IPS DF 6.9 (cell line): ENCODE results near the gene RB1.

Source experiments
- DNase-seq: peaks from one replicate; pipeline ENCODE4 v3.0.0-alpha.2; 2013; ENCODE audit warnings: low read depth, low spot score
- H3K27ac ChIP-seq: one replicate; pipeline ENCODE4 v1.5.1; 2013; ENCODE audit warnings: low read length, control low read depth
- H3K27me3 ChIP-seq: 2 replicates; pipeline ENCODE4 v1.6.1; 2013; ENCODE audit warnings: mild to moderate bottlenecking, low read length; ENCODE audit not compliant: control insufficient read depth, insufficient read depth
- H3K36me3 ChIP-seq: 2 replicates; pipeline ENCODE4 v1.6.1; 2013; ENCODE audit warnings: low read length; ENCODE audit not compliant: control insufficient read depth, insufficient read depth
- H3K4me1 ChIP-seq: 2 replicates; pipeline ENCODE4 v1.6.1; 2013; ENCODE audit warnings: low read length; ENCODE audit not compliant: control insufficient read depth, insufficient read depth
- H3K4me3 ChIP-seq: 2 replicates; pipeline ENCODE4 v1.5.1; 2013; ENCODE audit warnings: mild to moderate bottlenecking, low read length
- H3K9me3 ChIP-seq: 2 replicates; pipeline ENCODE4 v1.6.1; 2013; ENCODE audit warnings: low read length, inconsistent platforms; ENCODE audit not compliant: control insufficient read depth, insufficient read depth
- WGBS: extraction: QIAGEN DNeasy Blood & Tissue Kit; methylation state at CpG from one replicate; pipeline ENCODE4 v1.1.7; 2013; ENCODE audit warnings: mixed read lengths, missing lambda C conversion rate; ENCODE audit not compliant: insufficient read length, insufficient coverage; 5-methylcytosine and 5-hydroxymethylcytosine counted together

The RB1 gene

GRCh38 chr13:48266701-48267639 is 36.6 kb upstream of the RB1 start:
- H3K27ac ChIP-seq, result no peak overlapping the region
- H3K36me3 ChIP-seq, result no peaks in the 10 kb centered on the region
- no peaks in the 10 kb centered on the region for H3K4me1 ChIP-seq
- no peaks in the 10 kb centered on the region for H3K9me3 ChIP-seq
- H3K27me3 ChIP-seq, result no peaks in the 10 kb centered on the region
- H3K4me3 ChIP-seq, result no peak overlapping the region
- no peak for DNase-seq
- no CpG with 5 or more reads among the region's 2 CpGs for WGBS

GRCh38 chr13:48268019-48268418 is 35.5 kb upstream of the RB1 start:
- no peak overlapping the region for H3K27ac ChIP-seq
- H3K27me3 ChIP-seq, result no peaks in the 10 kb centered on the region
- H3K4me1 ChIP-seq, result no peaks in the 10 kb centered on the region
- no CpG with 5 or more reads among the region's 4 CpGs for WGBS
- DNase-seq, result no peak
- H3K4me3 ChIP-seq, result no peak overlapping the region
- no peaks in the 10 kb centered on the region for H3K36me3 ChIP-seq
- no peaks in the 10 kb centered on the region for H3K9me3 ChIP-seq

GRCh38 chr13:48273346-48273745 is 30.2 kb upstream of the RB1 start:
- Histone ChIP-seq H3K36me3 (no peaks in the 10 kb centered on the region), H3K27me3 (no peaks in the 10 kb centered on the region), H3K4me1 (no peaks in the 10 kb centered on the region), H3K9me3 (no peaks in the 10 kb centered on the region), H3K4me3 (no peak overlapping the region), H3K27ac (no peak overlapping the region)
- no peak for DNase-seq
- no CpG with 5 or more reads among the region's 4 CpGs for WGBS

- Histone ChIP-seq H3K27ac (no peak overlapping the region), H3K36me3 (no peaks in the 10 kb centered on the region), H3K27me3 (no peaks in the 10 kb centered on the region), H3K4me1 (no peaks in the 10 kb centered on the region), H3K4me3 (no peak overlapping the region), H3K9me3 (no peaks in the 10 kb centered on the region)
- WGBS, result no CpG with 5 or more reads among the region's 4 CpGs
- no peak for DNase-seq
These were observed 28.0 kb upstream of the RB1 start for GRCh38 chr13:48275507-48275906.

GRCh38 chr13:48278806-48279205 is 24.7 kb upstream of the RB1 start:
- no peaks in the 10 kb centered on the region for H3K36me3 ChIP-seq
- no peaks in the 10 kb centered on the region for H3K27me3 ChIP-seq
- DNase-seq, result no peak
- H3K9me3 ChIP-seq, result no peaks in the 10 kb centered on the region
- WGBS, result no CpG with 5 or more reads among the region's 2 CpGs
- H3K4me3 ChIP-seq, result no peak overlapping the region
- H3K4me1 ChIP-seq, result no peaks in the 10 kb centered on the region
- H3K27ac ChIP-seq, result no peak overlapping the region

- Histone ChIP-seq H3K27ac (no peak overlapping the region), H3K27me3 (no peaks in the 10 kb centered on the region), H3K4me1 (no peaks in the 10 kb centered on the region), H3K36me3 (no peaks in the 10 kb centered on the region), H3K9me3 (no peaks in the 10 kb centered on the region), H3K4me3 (no peak overlapping the region)
- no peak for DNase-seq
- WGBS, result no CpG with 5 or more reads among the region's 1 CpG
These were observed 22.0 kb upstream of the RB1 start for GRCh38 chr13:48281556-48281955.

GRCh38 chr13:48291730-48292129 is 11.8 kb upstream of the RB1 start:
- no peaks in the 10 kb centered on the region for H3K36me3 ChIP-seq
- H3K4me1 ChIP-seq, result 0 out of 2 replicates have a peak, but pooled peaks cover 1% of the 10 kb centered on the region
- no CpG with 5 or more reads among the region's 2 CpGs for WGBS
- H3K4me3 ChIP-seq, result no peak overlapping the region
- no peaks in the 10 kb centered on the region for H3K27me3 ChIP-seq
- H3K27ac ChIP-seq, result no peak overlapping the region
- DNase-seq, result no peak
- no peaks in the 10 kb centered on the region for H3K9me3 ChIP-seq

- no peaks in the 10 kb centered on the region for H3K27me3 ChIP-seq
- no peak for DNase-seq
- H3K9me3 ChIP-seq, result no peaks in the 10 kb centered on the region
- H3K27ac ChIP-seq, result no peak overlapping the region
- no peaks in the 10 kb centered on the region for H3K36me3 ChIP-seq
- no peak overlapping the region for H3K4me3 ChIP-seq
- 0 out of 2 replicates have a peak, but pooled peaks cover 1% of the 10 kb centered on the region for H3K4me1 ChIP-seq
- WGBS, result no CpG with 5 or more reads among the region's 4 CpGs
These were observed 10.9 kb upstream of the RB1 start for GRCh38 chr13:48292650-48293049.

- H3K4me3 ChIP-seq, result no peak overlapping the region
- H3K36me3 ChIP-seq, result no peaks in the 10 kb centered on the region
- no peak overlapping the region for H3K27ac ChIP-seq
- H3K4me1 ChIP-seq, result 0 out of 2 replicates have a peak, but pooled peaks cover 1% of the 10 kb centered on the region
- no CpG with 5 or more reads among the region's 2 CpGs for WGBS
- no peaks in the 10 kb centered on the region for H3K27me3 ChIP-seq
- H3K9me3 ChIP-seq, result no peaks in the 10 kb centered on the region
- no peak for DNase-seq
These were observed 8.9 kb upstream of the RB1 start for GRCh38 chr13:48294653-48295052.

GRCh38 chr13:48295271-48295670 is 8.3 kb upstream of the RB1 start:
- no peak overlapping the region for H3K27ac ChIP-seq

GRCh38 chr13:48296528-48296927 is 7.0 kb upstream of the RB1 start:
- H3K4me3 ChIP-seq, result no peak overlapping the region
- DNase-seq, result no peak
- no peaks in the 10 kb centered on the region for H3K36me3 ChIP-seq
- H3K4me1 ChIP-seq, result 0 out of 2 replicates have a peak, but pooled peaks cover 1% of the 10 kb centered on the region
- no peaks in the 10 kb centered on the region for H3K27me3 ChIP-seq
- H3K9me3 ChIP-seq, result no peaks in the 10 kb centered on the region
- no CpG with 5 or more reads among the region's 2 CpGs for WGBS
- H3K27ac ChIP-seq, result no peak overlapping the region

More at GRCh38 chr13:48295271-48295670, 8.3 kb upstream of the RB1 start:
- 0 out of 2 replicates have a peak, but pooled peaks cover 1% of the 10 kb centered on the region for H3K4me1 ChIP-seq
- H3K27me3 ChIP-seq, result no peaks in the 10 kb centered on the region
- DNase-seq, result no peak
- no CpG with 5 or more reads among the region's 1 CpG for WGBS
- H3K36me3 ChIP-seq, result no peaks in the 10 kb centered on the region
- H3K4me3 ChIP-seq, result no peak overlapping the region
- H3K9me3 ChIP-seq, result no peaks in the 10 kb centered on the region
